Measurements from ENCODE around the gene FYB1.

FYB1 gene

GRCh38 chr5:39107350-39107749 is 112.0 kb downstream of the FYB1 start:
- TF ChIP-seq TSHZ2 (CRISPR knock-in tag; IDR thresholded peaks at IDR 0.05) (no peak), POU6F1 (CRISPR knock-in tag; IDR thresholded peaks at IDR 0.05; ENCODE audit: borderline replicate concordance, low read depth) (no peak), ZFP30 (CRISPR knock-in tag; IDR thresholded peaks at IDR 0.05) (no peak), TOX (CRISPR knock-in tag; IDR thresholded peaks at IDR 0.05; ENCODE audit: borderline replicate concordance) (no peak), ZNF8 (CRISPR knock-in tag; IDR thresholded peaks at IDR 0.05) (no peak), GLIS3 (CRISPR knock-in tag; IDR thresholded peaks at IDR 0.05) (no peak), ESRRG (CRISPR knock-in tag; IDR thresholded peaks at IDR 0.05) (no peak), ZNF70 (CRISPR knock-in tag; IDR thresholded peaks at IDR 0.05) (no peak), CREB5 (CRISPR knock-in tag; IDR thresholded peaks at IDR 0.05; ENCODE audit: low read depth) (no peak), ZC3H10 (CRISPR knock-in tag; IDR thresholded peaks at IDR 0.05) (no peak), CSDC2 (CRISPR knock-in tag; IDR thresholded peaks at IDR 0.05) (no peak)
- no peak for ATAC-seq

- TF ChIP-seq GLIS3 (CRISPR knock-in tag; IDR thresholded peaks at IDR 0.05) (no peak), ESRRG (CRISPR knock-in tag; IDR thresholded peaks at IDR 0.05) (no peak), CSDC2 (CRISPR knock-in tag; IDR thresholded peaks at IDR 0.05) (no peak), CREB5 (CRISPR knock-in tag; IDR thresholded peaks at IDR 0.05; ENCODE audit: low read depth) (no peak), TOX (CRISPR knock-in tag; IDR thresholded peaks at IDR 0.05; ENCODE audit: borderline replicate concordance) (no peak), ZNF70 (CRISPR knock-in tag; IDR thresholded peaks at IDR 0.05) (no peak), ZNF565 (CRISPR knock-in tag; conservative IDR thresholded peaks at IDR 0.05; ENCODE audit: low read depth) (no peak), ZFP3 (CRISPR knock-in tag; IDR thresholded peaks at IDR 0.05) (no peak), RARB (CRISPR knock-in tag; IDR thresholded peaks at IDR 0.05) (no peak), TCF4 (CRISPR knock-in tag; IDR thresholded peaks at IDR 0.05; ENCODE audit: borderline replicate concordance) (no peak), PATZ1 (CRISPR knock-in tag; IDR thresholded peaks at IDR 0.05; ENCODE audit: borderline replicate concordance) (no peak), ZFP30 (CRISPR knock-in tag; IDR thresholded peaks at IDR 0.05) (no peak), ZC3H10 (CRISPR knock-in tag; IDR thresholded peaks at IDR 0.05) (no peak)
- ATAC-seq: no peak
Observed at GRCh38 chr5:39106322-39106721, 113.0 kb downstream of the FYB1 start.

- ATAC-seq: no peak
- TF ChIP-seq ZFP30 (CRISPR knock-in tag; IDR thresholded peaks at IDR 0.05) (no peak), CSDC2 (CRISPR knock-in tag; IDR thresholded peaks at IDR 0.05) (no peak), CSRNP3 (CRISPR knock-in tag; IDR thresholded peaks at IDR 0.05) (no peak), ZFP3 (CRISPR knock-in tag; IDR thresholded peaks at IDR 0.05) (no peak), CREB5 (CRISPR knock-in tag; IDR thresholded peaks at IDR 0.05; ENCODE audit: low read depth) (no peak), RARB (CRISPR knock-in tag; IDR thresholded peaks at IDR 0.05) (no peak), ESRRG (CRISPR knock-in tag; IDR thresholded peaks at IDR 0.05) (no peak), ZC3H10 (CRISPR knock-in tag; IDR thresholded peaks at IDR 0.05) (no peak), BACH2 (CRISPR knock-in tag; IDR thresholded peaks at IDR 0.05; ENCODE audit: borderline replicate concordance) (no peak), TCF4 (CRISPR knock-in tag; IDR thresholded peaks at IDR 0.05; ENCODE audit: borderline replicate concordance) (no peak), GLIS3 (CRISPR knock-in tag; IDR thresholded peaks at IDR 0.05) (no peak), POU6F1 (CRISPR knock-in tag; IDR thresholded peaks at IDR 0.05; ENCODE audit: borderline replicate concordance, low read depth) (no peak), ZNF565 (CRISPR knock-in tag; conservative IDR thresholded peaks at IDR 0.05; ENCODE audit: low read depth) (no peak), ISL1 (CRISPR knock-in tag; IDR thresholded peaks at IDR 0.05) (no peak)
Observed at GRCh38 chr5:39104221-39104620, 115.1 kb downstream of the FYB1 start.
